HFFc6 (cell line): Measurements from ENCODE around the gene UFC1. TPM values are rescaled to one million over a fixed set of nuclear protein-coding genes. Genes with fewer than 3 reads are reported as not detected.
A peak's percentile ranks its signal among the peaks of the same experiment; 100 is the strongest.

Experiments
- DNase-seq: peaks from one replicate; pipeline ENCODE4 v3.0.0-alpha.2; 2018
- H3K27ac Mint-ChIP-seq: 2 replicates; pipeline ENCODE4 v1.8.0; 2020; ENCODE audit warnings: mild to moderate bottlenecking, mixed read lengths
- H3K27me3 Mint-ChIP-seq: 2 replicates; pipeline ENCODE4 v1.8.0; 2021; ENCODE audit warnings: mild to moderate bottlenecking, moderate library complexity, mixed read lengths; ENCODE audit not compliant: insufficient read depth
- H3K36me3 Mint-ChIP-seq: 2 replicates; pipeline ENCODE4 v1.8.0; 2021; ENCODE audit warnings: low read depth, mixed read lengths
- H3K4me1 Mint-ChIP-seq: 2 replicates; pipeline ENCODE4 v1.8.0; 2020; ENCODE audit warnings: low read depth, mixed read lengths
- H3K4me3 Mint-ChIP-seq: 2 replicates; pipeline ENCODE4 v1.8.0; 2020; ENCODE audit warnings: mild to moderate bottlenecking, moderate library complexity, mixed read lengths
- H3K9me3 Mint-ChIP-seq: 2 replicates; pipeline ENCODE4 v1.8.0; 2020; ENCODE audit warnings: mild to moderate bottlenecking, mixed read lengths
- total RNA-seq, 6 experiments: library from RNA; stranded (reverse); fragmentation: NEBNext Ultra II Directional; extraction: Animal tissue kit (Norgen Biotek cat#: 25700); gene quantifications; 2 replicates in 1 of 6; 3 replicates in 5 of 6; pipeline ENCODE4 v1.2.3, GENCODE V29; 2021
- TF ChIP-seq, protein P1 (sequence below): fragments of 200-600 bp; sonication (generic); IDR thresholded peaks from 2 replicates; pipeline ENCODE4 v1.5.0; 2021; ENCODE audit warnings: antibody characterized with exemption, mild to moderate bottlenecking

Gene UFC1
- total RNA-seq, 6 experiments from 2014 or later = 83.8 to 92.6 (median 85.1) TPM

DNA sequence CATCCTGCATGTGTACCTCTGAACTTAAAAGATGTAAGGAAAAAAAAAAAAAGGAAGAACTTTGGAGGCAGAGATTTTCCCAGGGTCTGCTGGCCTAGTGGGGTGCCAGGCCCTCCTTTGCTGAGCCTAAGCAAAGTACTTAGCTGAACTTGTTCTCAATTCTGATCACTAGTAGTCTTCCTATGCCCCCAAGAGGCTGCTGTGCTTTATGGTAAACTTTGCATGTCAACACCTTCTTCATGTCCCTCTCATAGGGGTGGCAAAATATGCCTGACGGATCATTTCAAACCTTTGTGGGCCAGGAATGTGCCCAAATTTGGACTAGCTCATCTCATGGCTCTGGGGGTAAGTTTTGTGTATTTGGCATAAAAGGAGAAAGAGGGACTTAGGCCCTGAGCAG is 4.1 kb downstream of the UFC1 start:
- Mint-ChIP-seq H3K36me3 (peaks cover 27% of the 10 kb centered on the region; the same call in 1 of the 2 replicates), H3K27ac (peak overlapping the region; percentile 86; the same call in 1 of the 2 replicates), H3K27me3 (no peaks in the 10 kb centered on the region), H3K9me3 (no peaks in the 10 kb centered on the region), H3K4me1 (peaks cover 39% of the 10 kb centered on the region), H3K4me3 (no peak overlapping the region)
- DNase-seq = no peak
- TF ChIP-seq, protein P1, sequence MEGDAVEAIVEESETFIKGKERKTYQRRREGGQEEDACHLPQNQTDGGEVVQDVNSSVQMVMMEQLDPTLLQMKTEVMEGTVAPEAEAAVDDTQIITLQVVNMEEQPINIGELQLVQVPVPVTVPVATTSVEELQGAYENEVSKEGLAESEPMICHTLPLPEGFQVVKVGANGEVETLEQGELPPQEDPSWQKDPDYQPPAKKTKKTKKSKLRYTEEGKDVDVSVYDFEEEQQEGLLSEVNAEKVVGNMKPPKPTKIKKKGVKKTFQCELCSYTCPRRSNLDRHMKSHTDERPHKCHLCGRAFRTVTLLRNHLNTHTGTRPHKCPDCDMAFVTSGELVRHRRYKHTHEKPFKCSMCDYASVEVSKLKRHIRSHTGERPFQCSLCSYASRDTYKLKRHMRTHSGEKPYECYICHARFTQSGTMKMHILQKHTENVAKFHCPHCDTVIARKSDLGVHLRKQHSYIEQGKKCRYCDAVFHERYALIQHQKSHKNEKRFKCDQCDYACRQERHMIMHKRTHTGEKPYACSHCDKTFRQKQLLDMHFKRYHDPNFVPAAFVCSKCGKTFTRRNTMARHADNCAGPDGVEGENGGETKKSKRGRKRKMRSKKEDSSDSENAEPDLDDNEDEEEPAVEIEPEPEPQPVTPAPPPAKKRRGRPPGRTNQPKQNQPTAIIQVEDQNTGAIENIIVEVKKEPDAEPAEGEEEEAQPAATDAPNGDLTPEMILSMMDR = no peak

DNA sequence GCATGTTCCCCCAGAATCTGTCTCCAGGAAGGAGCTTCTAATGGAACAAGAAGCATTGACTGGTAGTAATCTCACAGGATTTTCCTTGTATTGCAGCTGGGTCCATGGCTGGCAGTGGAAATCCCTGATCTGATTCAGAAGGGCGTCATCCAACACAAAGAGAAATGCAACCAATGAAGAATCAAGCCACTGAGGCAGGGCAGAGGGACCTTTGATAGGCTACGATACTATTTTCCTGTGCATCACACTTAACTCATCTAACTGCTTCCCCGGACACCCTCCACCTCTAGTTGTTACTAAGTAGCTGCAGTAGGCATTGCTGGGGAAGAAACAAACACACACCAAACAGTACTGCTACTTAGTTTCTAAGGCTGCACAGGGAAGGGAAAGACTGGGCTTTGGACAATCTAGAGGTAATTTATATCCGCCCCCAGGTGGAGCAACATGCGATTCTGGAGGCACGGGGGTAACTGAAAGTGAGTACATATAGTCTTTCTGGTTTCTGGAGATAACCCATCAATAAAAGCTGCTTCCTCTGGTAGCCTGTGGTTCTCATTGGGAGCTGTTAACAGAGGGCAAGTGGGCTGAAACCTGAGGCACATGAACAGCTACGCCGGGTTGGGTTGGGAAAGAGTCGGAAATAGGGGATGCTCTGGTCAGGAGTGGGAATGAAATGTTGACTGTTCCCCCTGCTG is 4.7 kb downstream of the UFC1 start:
- peak overlapping the region; percentile 88 for H3K4me3 Mint-ChIP-seq
- H3K9me3 Mint-ChIP-seq = no peaks in the 10 kb centered on the region
- H3K27ac Mint-ChIP-seq = peak overlapping the region; percentile 86
- H3K4me1 Mint-ChIP-seq = peaks cover 34% of the 10 kb centered on the region
- no peaks in the 10 kb centered on the region for H3K27me3 Mint-ChIP-seq
- TF ChIP-seq, protein P1 = no peak; the same call in 1 of the 2 replicates
- peaks cover 27% of the 10 kb centered on the region; the same call in 1 of the 2 replicates for H3K36me3 Mint-ChIP-seq
- no peak for DNase-seq

DNA sequence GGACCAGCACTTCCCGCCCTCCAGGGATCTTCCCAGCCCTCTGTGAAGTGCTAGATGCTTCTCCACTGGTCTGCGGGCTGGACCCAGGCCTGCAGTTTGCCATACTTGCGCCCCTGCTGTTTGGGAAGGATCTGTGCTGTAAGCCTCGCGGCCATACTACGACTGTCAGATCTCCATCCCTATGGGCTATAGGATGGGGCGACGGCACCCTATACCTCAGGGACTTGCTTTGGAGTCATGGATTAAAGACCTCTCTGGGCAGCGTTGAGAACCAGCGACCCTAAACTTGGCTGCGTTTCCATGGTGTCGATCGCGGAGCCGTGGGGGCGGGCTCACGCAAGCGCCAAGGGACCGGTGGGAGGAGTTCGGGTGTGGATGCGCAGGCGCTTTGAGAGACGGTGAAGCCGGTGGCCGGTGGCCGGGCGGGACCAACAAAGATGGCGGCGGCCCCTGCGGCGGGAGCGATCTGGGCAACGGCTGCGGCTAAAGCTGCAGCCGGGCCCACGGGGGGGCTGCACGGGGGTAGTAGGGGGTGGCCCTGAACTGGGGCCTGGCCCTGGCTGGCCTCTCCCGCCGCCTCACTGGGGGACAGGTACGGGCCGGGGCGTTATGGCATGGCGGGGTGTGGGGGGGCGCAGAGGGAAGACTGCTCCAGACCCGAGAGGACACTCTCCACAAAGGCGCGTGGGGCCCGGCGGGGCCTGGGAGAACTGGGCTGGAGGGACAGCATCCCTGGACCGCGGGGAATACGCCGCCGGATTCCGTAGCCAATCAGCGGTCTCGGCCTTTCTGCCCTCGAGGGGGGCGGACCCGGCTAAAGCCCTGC is 5.5 kb downstream of the UFC1 start, which contains the start of gene USP21:
Gene USP21, plus strand, starts transcription at position 414 of the 826 bp plus-strand sequence. CDS start 1,141 bp downstream, outside the sequence.
- H3K4me3 Mint-ChIP-seq = peak within 1 kb of the TSS; percentile 88
- TF ChIP-seq, protein P1 = peak; percentile 41
- peaks cover 27% of the 10 kb centered on the region; the same call in 1 of the 2 replicates for H3K36me3 Mint-ChIP-seq
- H3K9me3 Mint-ChIP-seq = no peaks in the 10 kb centered on the region
- H3K4me1 Mint-ChIP-seq = peaks cover 34% of the 10 kb centered on the region
- peak within 1 kb of the TSS; percentile 86 for H3K27ac Mint-ChIP-seq
- H3K27me3 Mint-ChIP-seq = no peaks in the 10 kb centered on the region
- DNase-seq = peak; percentile 82

DNA sequence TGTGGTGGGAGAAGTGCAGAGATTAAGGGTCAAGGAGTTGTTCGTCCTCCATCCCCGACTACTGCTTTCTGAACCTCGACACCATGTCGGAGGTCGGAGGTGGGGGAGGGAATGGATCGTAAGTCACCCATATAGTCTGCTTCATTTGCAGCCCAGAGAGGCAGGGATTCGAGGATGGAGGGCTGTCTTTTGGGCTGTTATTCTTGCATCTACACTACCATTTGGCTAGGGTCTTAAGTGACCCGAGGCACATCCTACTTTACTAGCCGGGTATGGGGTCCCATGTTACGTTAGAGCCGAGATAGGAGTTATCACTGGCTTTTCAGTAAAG is 6.1 kb downstream of the UFC1 start:
- Mint-ChIP-seq H3K36me3 (peaks cover 27% of the 10 kb centered on the region; the same call in 1 of the 2 replicates), H3K4me1 (peaks cover 33% of the 10 kb centered on the region), H3K27ac (peak overlapping the region; percentile 86), H3K27me3 (no peaks in the 10 kb centered on the region), H3K9me3 (no peaks in the 10 kb centered on the region), H3K4me3 (peak overlapping the region; percentile 88)
- TF ChIP-seq, protein P1 = no peak
- DNase-seq = no peak

DNA sequence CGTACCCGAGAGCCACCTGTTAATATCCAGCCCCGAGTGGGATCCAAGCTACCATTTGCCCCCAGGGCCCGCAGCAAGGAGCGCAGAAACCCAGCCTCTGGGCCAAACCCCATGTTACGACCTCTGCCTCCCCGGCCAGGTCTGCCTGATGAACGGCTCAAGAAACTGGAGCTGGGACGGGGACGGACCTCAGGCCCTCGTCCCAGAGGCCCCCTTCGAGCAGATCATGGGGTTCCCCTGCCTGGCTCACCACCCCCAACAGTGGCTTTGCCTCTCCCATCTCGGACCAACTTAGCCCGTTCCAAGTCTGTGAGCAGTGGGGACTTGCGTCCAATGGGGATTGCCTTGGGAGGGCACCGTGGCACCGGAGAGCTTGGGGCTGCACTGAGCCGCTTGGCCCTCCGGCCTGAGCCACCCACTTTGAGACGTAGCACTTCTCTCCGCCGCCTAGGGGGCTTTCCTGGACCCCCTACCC is 6.9 kb downstream of the UFC1 start:
- Mint-ChIP-seq H3K36me3 (peaks cover 21% of the 10 kb centered on the region; the same call in 1 of the 2 replicates), H3K27ac (no peak overlapping the region), H3K4me3 (peak overlapping the region; percentile 88), H3K4me1 (peaks cover 33% of the 10 kb centered on the region), H3K27me3 (no peaks in the 10 kb centered on the region; the same call in 1 of the 2 replicates), H3K9me3 (no peaks in the 10 kb centered on the region)
- TF ChIP-seq, protein P1 = no peak
- no peak for DNase-seq
